HEK293 (cell line): ENCODE results near the gene RBP2.

Source experiments
- HOXA7 ChIP-seq: sonication (generic); formaldehyde crosslinking; IDR thresholded peaks from 2 replicates; pipeline ENCODE4 v1.8.1; 2022; ENCODE audit warnings: missing genetic modification reagents, borderline replicate concordance
- YY1 ChIP-seq: fragments of 450-650 bp; formaldehyde crosslinking; IDR thresholded peaks from 2 replicates; pipeline ENCODE4 v1.5.1; 2018; ENCODE audit warnings: missing biosample characterization, missing genetic modification characterization
- ZNF10 ChIP-seq: fragments of 450-650 bp; formaldehyde crosslinking; IDR thresholded peaks from 2 replicates; pipeline ENCODE4 v1.5.1; 2017; ENCODE audit warnings: missing biosample characterization, missing genetic modification characterization
- ZNF16 ChIP-seq: fragments of 450-650 bp; formaldehyde crosslinking; IDR thresholded peaks from 2 replicates; pipeline ENCODE4 v1.5.1; 2016; ENCODE audit warnings: low read depth, missing biosample characterization, missing genetic modification characterization
- ZNF335 ChIP-seq: fragments of 450-650 bp; formaldehyde crosslinking; conservative IDR thresholded peaks from 2 replicates; pipeline ENCODE4 v1.5.1; 2016; ENCODE audit warnings: missing biosample characterization, missing genetic modification characterization
- TF ChIP-seq, protein P1 (sequence below): fragments of 450-650 bp; formaldehyde crosslinking; IDR thresholded peaks from 2 replicates; pipeline ENCODE4 v1.5.1; 2016; ENCODE audit warnings: missing biosample characterization, missing genetic modification characterization

DNA sequence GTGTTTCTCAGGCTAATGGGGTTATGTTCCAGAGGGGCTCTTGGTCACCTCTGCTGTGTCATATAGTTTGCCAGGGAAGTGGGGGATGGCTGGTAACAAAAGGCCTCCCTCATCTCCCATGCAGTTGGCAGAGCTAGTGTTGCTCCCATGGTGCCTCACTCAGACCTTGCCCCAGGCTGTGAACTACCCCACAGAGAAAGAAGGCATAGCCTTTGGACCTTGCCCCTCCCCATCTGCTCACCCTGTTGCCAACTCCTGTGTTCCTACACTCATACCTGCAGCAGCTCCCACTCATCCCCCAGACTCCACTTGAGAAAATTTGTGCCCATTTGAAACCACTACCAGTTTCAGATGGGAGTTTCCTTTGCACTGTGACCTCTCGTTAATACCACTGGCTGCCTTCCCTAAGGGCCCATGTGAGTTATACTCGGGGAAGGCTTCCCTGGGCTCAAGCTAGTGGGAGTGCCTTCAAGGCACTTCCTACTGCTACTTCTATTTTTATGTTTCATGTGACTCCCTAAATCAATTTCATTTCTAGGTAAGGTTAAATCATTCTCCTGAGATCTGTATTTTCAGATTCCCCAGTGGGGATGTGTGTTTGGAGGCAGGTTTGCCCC, 61.6 kb downstream of the RBP2 start:
- TF ChIP-seq ZNF16 (tag by site-specific recombination) (no peak), ZNF335 (tag by site-specific recombination) (no peak), YY1 (tag by site-specific recombination) (no peak), HOXA7 (CRISPR knock-in tag) (no peak), ZNF10 (tag by site-specific recombination) (no peak)
- TF ChIP-seq, protein P1, sequence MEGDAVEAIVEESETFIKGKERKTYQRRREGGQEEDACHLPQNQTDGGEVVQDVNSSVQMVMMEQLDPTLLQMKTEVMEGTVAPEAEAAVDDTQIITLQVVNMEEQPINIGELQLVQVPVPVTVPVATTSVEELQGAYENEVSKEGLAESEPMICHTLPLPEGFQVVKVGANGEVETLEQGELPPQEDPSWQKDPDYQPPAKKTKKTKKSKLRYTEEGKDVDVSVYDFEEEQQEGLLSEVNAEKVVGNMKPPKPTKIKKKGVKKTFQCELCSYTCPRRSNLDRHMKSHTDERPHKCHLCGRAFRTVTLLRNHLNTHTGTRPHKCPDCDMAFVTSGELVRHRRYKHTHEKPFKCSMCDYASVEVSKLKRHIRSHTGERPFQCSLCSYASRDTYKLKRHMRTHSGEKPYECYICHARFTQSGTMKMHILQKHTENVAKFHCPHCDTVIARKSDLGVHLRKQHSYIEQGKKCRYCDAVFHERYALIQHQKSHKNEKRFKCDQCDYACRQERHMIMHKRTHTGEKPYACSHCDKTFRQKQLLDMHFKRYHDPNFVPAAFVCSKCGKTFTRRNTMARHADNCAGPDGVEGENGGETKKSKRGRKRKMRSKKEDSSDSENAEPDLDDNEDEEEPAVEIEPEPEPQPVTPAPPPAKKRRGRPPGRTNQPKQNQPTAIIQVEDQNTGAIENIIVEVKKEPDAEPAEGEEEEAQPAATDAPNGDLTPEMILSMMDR = no peak
